Muscle layer of duodenum (tissue), 2 donors: ENCODE measurements around the gene TRPM2.
A peak's percentile ranks its signal among the peaks of the same experiment; 100 is the strongest.

ENCODE experiments used
- H3K27ac ChIP-seq: one replicate; pipeline ENCODE4 v1.7.0; 2013; ENCODE audit warnings: mild to moderate bottlenecking, low read length
- H3K27me3 ChIP-seq: one replicate; pipeline ENCODE4 v1.7.0; 2013; ENCODE audit warnings: low read depth, mild to moderate bottlenecking, control low read depth, low read length
- H3K36me3 ChIP-seq, 2 donors: one replicate each; pipeline ENCODE4 v1.7.0; 2013; ENCODE audit warnings: low read length in 2 of 2, control low read depth in 1 of 2, mild to moderate bottlenecking in 1 of 2; ENCODE audit not compliant: insufficient read depth in 2 of 2, control insufficient read depth in 1 of 2
- H3K4me1 ChIP-seq, 2 donors: one replicate each; pipeline ENCODE4 v1.7.0; 2013; ENCODE audit warnings: low read length in 2 of 2, mild to moderate bottlenecking in 2 of 2, control low read depth in 1 of 2, moderate library complexity in 1 of 2; ENCODE audit not compliant: insufficient read depth in 2 of 2, control insufficient read depth in 1 of 2
- H3K4me3 ChIP-seq, 2 donors: one replicate each; pipeline ENCODE4 v1.7.0; 2013; ENCODE audit warnings: low read length in 2 of 2, low read depth in 1 of 2, mild to moderate bottlenecking in 1 of 2
- H3K9me3 ChIP-seq, 2 donors: one replicate each; pipeline ENCODE4 v1.7.0; 2013; ENCODE audit warnings: low read length in 2 of 2, control low read depth in 1 of 2, mild to moderate bottlenecking in 1 of 2; ENCODE audit not compliant: control insufficient read depth in 1 of 2
- donor health status: healthy.

TRPM2 gene

DNA sequence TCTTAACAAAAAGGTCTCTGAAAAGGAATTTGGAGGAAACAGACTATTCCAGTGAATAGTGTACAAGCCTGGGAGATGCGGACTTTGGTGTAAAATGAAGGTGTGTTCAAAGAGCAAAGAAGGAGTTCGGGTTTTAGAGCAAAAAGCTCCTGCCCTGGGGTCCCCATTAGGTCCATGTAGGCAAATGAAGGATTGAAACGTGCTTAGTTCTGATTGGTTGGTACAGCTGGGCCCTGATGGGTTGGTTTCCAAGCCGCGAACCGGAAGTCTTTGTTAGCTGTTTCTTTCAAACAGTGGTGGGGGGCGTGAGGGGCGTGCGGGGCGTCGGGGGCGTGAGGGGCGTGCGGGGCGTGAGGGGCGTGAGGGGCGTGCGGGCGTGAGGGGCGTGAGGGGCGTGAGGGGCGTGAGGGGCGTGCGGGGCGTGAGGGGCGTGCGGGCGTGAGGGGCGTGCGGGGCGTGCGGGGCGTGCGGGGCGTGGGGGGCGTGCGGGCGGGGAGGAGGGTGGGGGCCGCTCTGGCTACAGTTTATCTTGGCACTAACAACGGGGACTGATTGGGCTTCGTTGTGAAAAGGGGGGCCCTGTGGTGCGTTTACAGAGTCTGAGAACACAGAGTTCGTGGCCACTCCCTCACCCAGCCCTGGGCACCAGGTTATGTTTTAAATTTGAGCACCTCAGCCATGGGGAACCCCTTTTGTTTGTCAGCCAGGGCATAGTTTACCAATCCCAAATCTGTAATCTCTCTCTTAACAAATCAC lies 131.3 kb downstream of the TRPM2 start:
- Histone ChIP-seq H3K4me3 (peak overlapping the region in 1 of 2 donors; percentile 63), H3K27ac (no peak overlapping the region), H3K9me3 (no peaks in the 10 kb centered on the region), H3K4me1 (no peaks in the 10 kb centered on the region), H3K36me3 (no peaks in the 10 kb centered on the region), H3K27me3 (no peaks in the 10 kb centered on the region)

- peak overlapping the region in 1 of 2 donors; percentile 63 for H3K4me3 ChIP-seq
- H3K27me3 ChIP-seq, result no peaks in the 10 kb centered on the region
- H3K36me3 ChIP-seq, result no peaks in the 10 kb centered on the region
- H3K27ac ChIP-seq, result no peak overlapping the region
- no peaks in the 10 kb centered on the region for H3K9me3 ChIP-seq
- H3K4me1 ChIP-seq, result no peaks in the 10 kb centered on the region
Measured at GRCh38 chr21:44485254-44485793, 131.9 kb downstream of the TRPM2 start.

- no peaks in the 10 kb centered on the region for H3K27me3 ChIP-seq
Measured at GRCh38 chr21:44485796-44486195, 132.4 kb downstream of the TRPM2 start.

GRCh38 chr21:44486302-44486701 lies 132.9 kb downstream of the TRPM2 start:
- H3K4me1 ChIP-seq, result no peaks in the 10 kb centered on the region
- no peak overlapping the region for H3K27ac ChIP-seq
- H3K9me3 ChIP-seq, result no peaks in the 10 kb centered on the region
- no peaks in the 10 kb centered on the region for H3K27me3 ChIP-seq
- peak overlapping the region in 1 of 2 donors; percentile 63 for H3K4me3 ChIP-seq
- no peaks in the 10 kb centered on the region for H3K36me3 ChIP-seq

More at GRCh38 chr21:44485796-44486195, 132.4 kb downstream of the TRPM2 start:
- Histone ChIP-seq H3K4me3 (peak overlapping the region; percentile 11 to 63), H3K9me3 (no peaks in the 10 kb centered on the region), H3K4me1 (no peaks in the 10 kb centered on the region), H3K27ac (no peak overlapping the region), H3K36me3 (no peaks in the 10 kb centered on the region)

GRCh38 chr21:44487831-44488230 lies 134.4 kb downstream of the TRPM2 start:
- Histone ChIP-seq H3K36me3 (no peaks in the 10 kb centered on the region), H3K9me3 (peaks cover 0 to 8% of the 10 kb centered on the region in 2 donors), H3K4me1 (no peaks in the 10 kb centered on the region), H3K27me3 (no peaks in the 10 kb centered on the region), H3K27ac (no peak overlapping the region), H3K4me3 (no peak overlapping the region)

DNA sequence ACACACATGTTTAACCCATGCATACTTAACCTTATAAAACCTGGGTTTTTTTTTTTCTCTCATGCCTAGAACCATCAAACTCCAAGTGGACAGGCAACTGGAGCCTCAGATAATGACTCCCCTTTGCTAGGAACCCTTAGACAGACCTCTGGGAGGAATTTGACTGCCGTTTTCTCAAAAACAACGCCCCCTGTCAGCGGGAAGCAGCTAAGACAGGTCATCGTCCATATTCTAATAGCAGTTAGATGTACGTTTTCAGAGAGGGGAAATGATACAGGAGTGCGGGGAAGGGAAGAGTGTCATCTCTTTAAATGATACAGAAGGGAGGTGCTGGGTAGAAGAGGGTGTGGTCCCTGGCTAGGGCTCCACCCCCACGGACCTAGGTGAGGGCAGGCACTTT lies 136.5 kb downstream of the TRPM2 start:
- H3K4me1 ChIP-seq, result no peaks in the 10 kb centered on the region
- H3K36me3 ChIP-seq, result no peaks in the 10 kb centered on the region
- H3K27me3 ChIP-seq, result no peaks in the 10 kb centered on the region
- no peak overlapping the region for H3K4me3 ChIP-seq
- no peak overlapping the region for H3K27ac ChIP-seq
- H3K9me3 ChIP-seq, result peaks cover 10 to 20% of the 10 kb centered on the region in 2 donors

DNA sequence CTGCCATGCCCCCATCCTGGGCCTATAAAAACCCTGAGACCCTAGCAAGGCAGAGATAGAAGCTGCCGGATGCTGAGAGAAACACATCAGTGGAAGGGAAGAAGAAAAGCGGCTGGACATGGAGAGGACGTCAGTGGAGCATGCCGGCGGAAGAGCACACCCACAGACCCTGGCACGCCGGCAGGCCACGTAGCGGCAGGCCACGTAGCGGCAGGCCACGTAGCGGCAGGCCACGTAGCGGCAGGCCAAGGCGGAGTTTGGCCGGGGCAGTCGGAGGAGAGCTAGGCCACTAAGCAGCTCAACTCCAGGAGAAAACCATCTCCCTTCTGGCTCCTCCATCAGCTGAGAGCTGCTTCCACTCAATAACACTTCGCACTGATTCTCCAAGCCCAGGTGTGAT lies 137.0 kb downstream of the TRPM2 start:
- no peak overlapping the region for H3K4me3 ChIP-seq
- no peaks in the 10 kb centered on the region for H3K4me1 ChIP-seq
- no peaks in the 10 kb centered on the region for H3K27me3 ChIP-seq
- no peaks in the 10 kb centered on the region for H3K36me3 ChIP-seq
- peaks cover 10 to 20% of the 10 kb centered on the region in 2 donors for H3K9me3 ChIP-seq
- H3K27ac ChIP-seq, result no peak overlapping the region

- peaks cover 10 to 20% of the 10 kb centered on the region in 2 donors for H3K9me3 ChIP-seq
- H3K4me1 ChIP-seq, result no peaks in the 10 kb centered on the region
- no peak overlapping the region for H3K27ac ChIP-seq
- H3K27me3 ChIP-seq, result no peaks in the 10 kb centered on the region
- H3K4me3 ChIP-seq, result no peak overlapping the region
- H3K36me3 ChIP-seq, result no peaks in the 10 kb centered on the region
Measured at GRCh38 chr21:44490816-44491215, 137.4 kb downstream of the TRPM2 start.
